Duodenal mucosa (tissue), 2 donors: ENCODE data around the gene POU1F1.
"Not testable (repeated sequence)": the region's sequence is repeated elsewhere in the genome, so short reads cannot be mapped to it uniquely, and the experiment has no call there.

Experiments used
- H3K27ac ChIP-seq: one replicate; pipeline ENCODE4 v1.7.0; 2013; ENCODE audit warnings: low read depth, low read length
- H3K27me3 ChIP-seq, 2 donors: one replicate each; pipeline ENCODE4 v1.7.0; 2013; ENCODE audit warnings: low read length in 2 of 2, control low read depth in 1 of 2; ENCODE audit not compliant: insufficient read depth in 2 of 2, control insufficient read depth in 1 of 2
- H3K36me3 ChIP-seq, 2 donors: one replicate each; pipeline ENCODE4 v1.7.0; 2013; ENCODE audit warnings: low read length in 2 of 2, control low read depth in 1 of 2; ENCODE audit not compliant: insufficient read depth in 2 of 2, control insufficient read depth in 1 of 2
- H3K4me1 ChIP-seq, 2 donors: one replicate each; pipeline ENCODE4 v1.7.0; 2013; ENCODE audit warnings: low read length in 2 of 2, control low read depth in 1 of 2; ENCODE audit not compliant: insufficient read depth in 2 of 2, control insufficient read depth in 1 of 2
- H3K4me3 ChIP-seq, 2 donors: one replicate each; pipeline ENCODE4 v1.7.0; 2013; ENCODE audit warnings: low read length in 2 of 2, low read depth in 1 of 2
- H3K9ac ChIP-seq, 2 donors: one replicate each; pipeline ENCODE4 v1.7.0; 2013; ENCODE audit warnings: low read length in 2 of 2, low read depth in 1 of 2
- H3K9me3 ChIP-seq, 2 donors: one replicate each; pipeline ENCODE4 v1.7.0; 2013; ENCODE audit warnings: low read length in 2 of 2, control low read depth in 1 of 2; ENCODE audit not compliant: control insufficient read depth in 1 of 2

POU1F1 gene

DNA sequence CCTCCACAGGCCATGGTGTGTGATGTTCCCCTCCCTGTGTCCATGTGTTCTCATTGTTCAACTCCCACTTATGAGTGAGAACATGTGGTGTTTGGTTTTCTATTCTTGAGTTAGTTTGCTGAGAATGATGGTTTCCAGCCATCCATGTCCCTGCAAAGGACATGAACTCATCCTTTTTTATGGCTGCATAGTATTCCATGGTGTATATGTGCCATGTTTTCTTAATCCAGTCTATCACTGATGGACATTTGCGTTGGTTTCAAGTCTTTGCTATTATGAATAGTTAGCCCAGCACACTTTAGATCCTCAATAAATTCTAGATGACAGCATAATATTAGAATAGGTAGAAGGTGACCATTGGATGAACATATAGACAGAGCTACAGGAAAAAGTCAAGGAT, 28.6 kb upstream of the POU1F1 start:
- H3K36me3 ChIP-seq, H3K4me3 ChIP-seq, H3K4me1 ChIP-seq, H3K27ac ChIP-seq, H3K9ac ChIP-seq, H3K9me3 ChIP-seq, H3K27me3 ChIP-seq: not testable (repeated sequence)

GRCh38 chr3:87298111-87298718, 21.8 kb upstream of the POU1F1 start:
- Histone ChIP-seq H3K27ac (no peak overlapping the region), H3K27me3 (no peaks in the 10 kb centered on the region), H3K9me3 (no peaks in the 10 kb centered on the region), H3K9ac (no peak overlapping the region), H3K36me3 (no peaks in the 10 kb centered on the region), H3K4me3 (no peak overlapping the region), H3K4me1 (no peaks in the 10 kb centered on the region)

DNA sequence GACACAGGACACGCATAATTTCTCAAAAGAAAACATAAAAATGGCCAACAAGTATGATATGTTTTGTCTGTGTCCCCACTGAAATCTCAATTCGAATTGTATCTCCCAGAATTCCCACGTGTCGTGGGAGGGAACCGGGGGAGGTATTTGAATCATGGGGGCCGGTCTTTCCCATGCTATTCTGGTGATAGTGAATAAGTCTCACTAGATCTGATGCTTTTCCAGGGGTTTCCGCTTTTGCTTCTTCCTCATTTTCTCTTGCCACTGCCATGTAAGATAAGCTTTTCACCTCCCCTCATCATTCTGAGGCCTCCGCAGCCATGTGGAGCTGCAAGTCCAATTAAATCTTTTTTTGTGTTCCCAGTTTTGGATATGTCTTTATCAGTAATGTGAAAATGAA, 12.1 kb upstream of the POU1F1 start:
- Histone ChIP-seq H3K4me3 (no peak overlapping the region), H3K9ac (no peak overlapping the region), H3K27ac (no peak overlapping the region), H3K9me3 (no peaks in the 10 kb centered on the region), H3K27me3 (no peaks in the 10 kb centered on the region), H3K4me1 (no peaks in the 10 kb centered on the region), H3K36me3 (no peaks in the 10 kb centered on the region)

DNA sequence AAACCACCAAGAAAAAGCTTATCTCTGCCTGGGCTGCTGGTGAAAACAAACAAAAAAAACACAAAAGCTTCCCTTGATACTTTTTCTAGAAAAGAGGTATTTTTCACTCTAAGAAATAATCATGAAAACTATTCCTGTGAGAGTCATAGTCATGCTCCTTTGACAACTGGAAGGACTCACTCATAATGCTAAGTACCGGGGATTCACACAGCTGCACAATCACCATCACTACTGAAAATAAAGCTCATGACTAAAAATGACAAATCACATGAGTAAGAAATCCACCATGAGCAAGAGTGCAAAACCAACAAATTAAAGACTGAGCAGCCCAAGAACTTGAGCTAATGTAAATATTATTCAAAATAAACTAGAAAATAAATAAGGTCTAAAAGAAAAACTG, 10.6 kb upstream of the POU1F1 start:
- Histone ChIP-seq H3K36me3 (no peaks in the 10 kb centered on the region), H3K27me3 (no peaks in the 10 kb centered on the region), H3K9me3 (no peaks in the 10 kb centered on the region), H3K9ac (no peak overlapping the region), H3K4me3 (no peak overlapping the region), H3K4me1 (no peaks in the 10 kb centered on the region), H3K27ac (no peak overlapping the region)

DNA sequence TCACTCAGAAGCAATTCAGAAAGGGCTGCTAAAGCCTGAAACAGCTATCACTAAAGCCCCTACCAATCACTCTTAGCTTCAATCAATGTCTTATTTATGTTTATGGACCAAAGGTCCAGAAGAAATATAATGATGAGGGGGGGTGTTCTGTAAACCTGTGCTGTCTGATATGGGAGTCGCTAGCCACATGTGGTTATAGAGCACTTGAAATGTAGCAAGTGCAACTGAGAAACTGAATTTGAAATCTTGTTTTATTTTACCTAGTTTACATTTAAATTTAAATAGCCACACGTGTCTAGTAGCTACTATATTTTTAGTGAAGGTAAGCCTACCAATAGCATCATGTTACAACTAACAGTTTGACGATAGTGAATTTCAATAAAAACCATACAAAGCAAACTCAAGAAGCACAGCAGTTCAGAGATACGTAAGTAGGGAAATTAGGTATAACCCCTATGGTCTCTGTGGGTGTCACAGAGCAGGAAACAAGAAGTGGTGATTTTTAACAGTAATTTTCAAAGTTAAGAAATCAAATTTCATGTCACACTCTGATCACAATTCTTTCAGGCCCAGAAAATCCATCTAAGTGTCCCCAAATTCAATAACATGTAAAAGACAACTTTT, 3.6 kb downstream of the POU1F1 start:
- Histone ChIP-seq H3K9me3 (no peaks in the 10 kb centered on the region), H3K36me3 (no peaks in the 10 kb centered on the region), H3K4me1 (no peaks in the 10 kb centered on the region), H3K27me3 (no peaks in the 10 kb centered on the region), H3K9ac (no peak overlapping the region), H3K27ac (no peak overlapping the region), H3K4me3 (no peak overlapping the region)

DNA sequence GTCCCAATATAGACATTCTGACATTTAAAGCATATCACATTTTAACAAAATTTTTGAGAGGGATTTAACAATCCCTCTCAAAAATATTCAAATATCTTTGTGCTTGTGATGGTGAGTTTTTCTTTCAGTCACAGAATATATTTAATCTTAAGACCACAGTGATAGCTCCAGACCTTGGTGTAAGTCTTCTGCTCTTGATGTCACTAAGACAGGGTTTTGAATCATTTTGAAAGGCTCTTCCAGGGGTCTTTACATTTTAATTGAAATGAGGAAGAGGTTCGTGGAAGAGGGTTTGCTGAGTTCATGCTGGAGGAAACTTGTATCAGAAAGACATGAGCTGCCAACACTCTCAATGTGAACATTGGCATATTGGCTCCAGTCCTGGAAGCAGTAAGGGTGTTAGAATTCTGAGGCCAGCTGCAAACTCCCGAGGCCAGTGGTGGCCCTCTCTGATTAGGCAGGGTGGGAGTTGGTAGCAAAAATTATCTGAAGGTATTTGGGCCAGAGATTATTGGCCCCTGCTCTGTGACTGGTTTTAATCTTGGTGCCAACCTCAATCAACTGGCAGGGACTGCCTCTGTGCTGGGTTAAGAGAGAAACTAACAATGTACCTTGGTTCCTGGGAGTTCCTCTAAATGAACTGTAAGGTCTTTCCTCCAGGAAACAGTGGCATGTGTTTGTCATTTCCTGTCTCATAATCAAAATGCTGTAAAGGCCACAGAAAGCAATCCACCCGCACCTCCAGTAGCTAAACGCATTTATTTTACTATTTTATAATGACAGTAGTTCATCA, 5.3 kb downstream of the POU1F1 start:
- Histone ChIP-seq H3K9me3 (no peaks in the 10 kb centered on the region), H3K4me3 (no peak overlapping the region), H3K9ac (no peak overlapping the region), H3K4me1 (no peaks in the 10 kb centered on the region), H3K27ac (no peak overlapping the region), H3K36me3 (no peaks in the 10 kb centered on the region), H3K27me3 (no peaks in the 10 kb centered on the region)

GRCh38 chr3:87269723-87270122, 6.7 kb downstream of the POU1F1 start:
- Histone ChIP-seq H3K4me3 (no peak overlapping the region), H3K9ac (no peak overlapping the region), H3K36me3 (no peaks in the 10 kb centered on the region), H3K4me1 (no peaks in the 10 kb centered on the region), H3K27me3 (no peaks in the 10 kb centered on the region), H3K27ac (no peak overlapping the region), H3K9me3 (no peaks in the 10 kb centered on the region)

- no peaks in the 10 kb centered on the region for H3K9me3 ChIP-seq
- no peaks in the 10 kb centered on the region for H3K27me3 ChIP-seq
- H3K4me3 ChIP-seq: no peak overlapping the region
- H3K4me1 ChIP-seq: no peaks in the 10 kb centered on the region
- no peak overlapping the region for H3K9ac ChIP-seq
- H3K36me3 ChIP-seq: no peaks in the 10 kb centered on the region
- H3K27ac ChIP-seq: no peak overlapping the region
Observed at GRCh38 chr3:87268646-87269211, 7.7 kb downstream of the POU1F1 start.

- H3K4me1 ChIP-seq: no peaks in the 10 kb centered on the region
- no peaks in the 10 kb centered on the region for H3K9me3 ChIP-seq
- H3K27me3 ChIP-seq: no peaks in the 10 kb centered on the region
Observed at GRCh38 chr3:87267953-87268645, 8.3 kb downstream of the POU1F1 start.

GRCh38 chr3:87261925-87262324, 14.5 kb downstream of the POU1F1 start:
- Histone ChIP-seq H3K9me3 (no peaks in the 10 kb centered on the region), H3K4me1 (no peaks in the 10 kb centered on the region), H3K36me3 (no peaks in the 10 kb centered on the region), H3K9ac (no peak overlapping the region), H3K4me3 (no peak overlapping the region), H3K27ac (no peak overlapping the region), H3K27me3 (no peaks in the 10 kb centered on the region)

More at GRCh38 chr3:87267953-87268645, 8.3 kb downstream of the POU1F1 start:
- no peak overlapping the region for H3K9ac ChIP-seq
- no peaks in the 10 kb centered on the region for H3K36me3 ChIP-seq
- no peak overlapping the region for H3K4me3 ChIP-seq
- H3K27ac ChIP-seq: no peak overlapping the region
